ENCODE results near the gene ELAVL2. TPM values are rescaled to one million over a fixed set of nuclear protein-coding genes. Genes with fewer than 3 reads are reported as not detected.

Gene ELAVL2
- polyA plus RNA-seq, 1 donor, result 1.2 TPM

- peaks cover 8% of the 10 kb centered on the region for H3K9me3 ChIP-seq (ENCODE audit: control insufficient read depth, low read depth, low read length)
- H3K4me3 ChIP-seq (ENCODE audit: low read length), result peak overlapping the region; percentile 18
- H3K4me1 ChIP-seq (ENCODE audit: control insufficient read depth, insufficient read depth, low read length), result peaks cover 10% of the 10 kb centered on the region
- no peaks in the 10 kb centered on the region for H3K36me3 ChIP-seq (ENCODE audit: control insufficient read depth, insufficient read depth, low read length)
- H3K27me3 ChIP-seq (ENCODE audit: control insufficient read depth, insufficient read depth, low read length), result peaks cover 73% of the 10 kb centered on the region
- WGBS (ENCODE audit: insufficient coverage, low lambda C conversion rate), result no CpG with 5 or more reads among the region's 97 CpGs
- peak in 1 of 2 donors; percentile 33 for DNase-seq
- H3K27ac ChIP-seq (ENCODE audit: low read length), result no peak overlapping the region
These were observed 4.5 kb downstream of the ELAVL2 start for GRCh38 chr9:23821375-23822181.

DNA sequence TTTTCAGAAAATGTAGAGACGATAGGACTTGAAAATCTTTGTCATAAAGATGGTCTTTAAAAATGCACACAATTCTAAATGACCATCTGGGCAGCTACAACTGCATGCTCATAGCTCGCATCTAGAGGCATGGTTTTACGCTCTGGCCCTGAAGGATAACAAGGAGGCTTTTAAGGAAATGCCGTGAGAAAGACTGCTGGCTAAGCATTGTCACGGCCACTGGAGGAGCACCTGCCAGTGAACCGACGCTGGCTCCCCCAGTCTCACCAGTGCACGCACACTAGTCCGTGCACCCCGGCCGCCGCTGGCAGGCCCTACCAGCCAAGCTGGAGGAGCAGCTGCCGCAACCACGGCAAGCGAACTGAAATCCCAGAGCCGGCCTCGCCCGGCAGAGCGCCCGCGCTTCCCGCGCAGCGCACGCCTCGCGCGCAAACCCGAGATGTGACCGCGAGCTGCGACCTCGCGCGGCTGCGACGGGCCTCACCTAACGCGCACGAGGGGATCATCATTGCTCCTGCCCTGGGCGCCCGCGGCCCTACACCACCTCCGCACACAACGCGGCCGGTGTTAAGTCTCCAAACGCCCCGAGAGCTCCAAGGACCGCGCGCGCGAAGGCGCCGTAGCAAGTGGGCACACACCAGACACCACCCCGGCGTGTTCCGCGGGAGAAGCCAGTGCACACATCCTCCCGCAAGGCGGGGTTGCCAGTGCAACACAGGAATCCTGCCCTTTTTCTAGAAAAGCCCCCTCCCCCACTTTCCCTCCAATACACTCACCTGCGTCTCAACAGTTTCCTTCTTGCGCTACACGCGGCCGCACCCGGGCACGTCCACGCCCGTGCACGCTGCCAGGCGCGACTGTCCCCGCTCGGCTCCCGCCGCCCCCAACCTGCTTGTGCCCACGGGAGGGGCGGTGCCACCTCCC lies 5.3 kb downstream of the ELAVL2 start:
- WGBS (ENCODE audit: insufficient coverage, low lambda C conversion rate), result no CpG with 5 or more reads among the region's 80 CpGs
- no peak for DNase-seq
- H3K27ac ChIP-seq (ENCODE audit: low read length), result no peak overlapping the region
- no peak overlapping the region for H3K4me3 ChIP-seq (ENCODE audit: low read length)
- H3K9me3 ChIP-seq (ENCODE audit: control insufficient read depth, low read depth, low read length), result peaks cover 8% of the 10 kb centered on the region
- H3K4me1 ChIP-seq (ENCODE audit: control insufficient read depth, insufficient read depth, low read length), result peaks cover 10% of the 10 kb centered on the region
- peaks cover 65% of the 10 kb centered on the region for H3K27me3 ChIP-seq (ENCODE audit: control insufficient read depth, insufficient read depth, low read length)
- H3K36me3 ChIP-seq (ENCODE audit: control insufficient read depth, insufficient read depth, low read length), result no peaks in the 10 kb centered on the region

DNA sequence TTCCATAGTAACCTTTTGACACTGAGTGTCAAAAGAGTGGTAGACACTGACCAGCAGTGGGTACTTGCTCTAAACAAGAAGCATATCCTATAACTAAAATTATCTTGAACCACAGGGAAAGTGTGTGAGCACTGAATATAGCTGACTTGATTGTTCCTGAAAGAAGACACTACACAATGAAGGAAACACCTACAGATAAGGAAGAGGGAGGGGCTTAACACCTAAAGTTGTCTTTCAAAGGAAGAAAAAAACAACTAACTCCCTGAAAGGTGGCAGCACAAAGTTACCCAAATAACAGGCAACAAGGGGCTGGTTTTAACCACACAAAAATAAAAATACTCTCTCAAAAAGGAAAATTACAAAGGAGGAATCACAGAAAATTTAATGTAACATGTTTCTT lies 6.6 kb downstream of the ELAVL2 start:
- no peak overlapping the region for H3K4me3 ChIP-seq (ENCODE audit: low read length)
- peaks cover 8% of the 10 kb centered on the region for H3K9me3 ChIP-seq (ENCODE audit: control insufficient read depth, low read depth, low read length)
- H3K27me3 ChIP-seq (ENCODE audit: control insufficient read depth, insufficient read depth, low read length), result peaks cover 52% of the 10 kb centered on the region
- no peaks in the 10 kb centered on the region for H3K36me3 ChIP-seq (ENCODE audit: control insufficient read depth, insufficient read depth, low read length)
- DNase-seq, result no peak
- no peak overlapping the region for H3K27ac ChIP-seq (ENCODE audit: low read length)
- peaks cover 10% of the 10 kb centered on the region for H3K4me1 ChIP-seq (ENCODE audit: control insufficient read depth, insufficient read depth, low read length)

- 40% methylated on average over 2 of the region's 3 CpGs for WGBS (ENCODE audit: insufficient coverage, low lambda C conversion rate)
- H3K4me1 ChIP-seq (ENCODE audit: control insufficient read depth, insufficient read depth, low read length), result no peaks in the 10 kb centered on the region
- no peak overlapping the region for H3K27ac ChIP-seq (ENCODE audit: low read length)
- H3K27me3 ChIP-seq (ENCODE audit: control insufficient read depth, insufficient read depth, low read length), result peaks cover 7% of the 10 kb centered on the region
- H3K9me3 ChIP-seq (ENCODE audit: control insufficient read depth, low read depth, low read length), result no peaks in the 10 kb centered on the region
- H3K4me3 ChIP-seq (ENCODE audit: low read length), result no peak overlapping the region
- DNase-seq, result no peak
- no peaks in the 10 kb centered on the region for H3K36me3 ChIP-seq (ENCODE audit: control insufficient read depth, insufficient read depth, low read length)
These were observed 11.8 kb downstream of the ELAVL2 start for GRCh38 chr9:23814243-23814642.

DNA sequence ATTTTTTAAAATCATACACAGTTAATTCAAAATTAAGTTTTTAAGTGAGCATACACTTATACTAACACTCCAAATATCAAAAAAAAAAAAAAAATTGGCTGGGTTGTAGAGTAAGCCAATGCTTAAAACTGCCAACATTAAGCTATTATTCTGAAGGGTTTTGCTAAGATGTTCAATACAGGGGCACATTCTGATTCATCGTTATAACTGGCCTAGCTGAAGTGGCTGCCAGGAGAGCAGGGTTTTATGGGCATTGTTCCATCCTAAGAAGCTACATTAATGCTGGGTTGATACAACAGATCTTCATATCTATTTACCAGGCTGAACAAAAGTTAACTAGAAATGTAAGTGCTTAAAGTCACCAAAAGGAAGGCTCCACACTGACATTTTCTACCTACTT lies 13.4 kb downstream of the ELAVL2 start:
- Histone ChIP-seq H3K27ac (ENCODE audit: low read length) (no peak overlapping the region), H3K9me3 (ENCODE audit: control insufficient read depth, low read depth, low read length) (no peaks in the 10 kb centered on the region), H3K4me1 (ENCODE audit: control insufficient read depth, insufficient read depth, low read length) (no peaks in the 10 kb centered on the region), H3K27me3 (ENCODE audit: control insufficient read depth, insufficient read depth, low read length) (no peaks in the 10 kb centered on the region), H3K36me3 (ENCODE audit: control insufficient read depth, insufficient read depth, low read length) (no peaks in the 10 kb centered on the region), H3K4me3 (ENCODE audit: low read length) (no peak overlapping the region)
- no CpG with 5 or more reads among the region's 1 CpG for WGBS (ENCODE audit: insufficient coverage, low lambda C conversion rate)
- DNase-seq, result no peak

GRCh38 chr9:23811633-23812032 lies 14.4 kb downstream of the ELAVL2 start:
- WGBS (ENCODE audit: insufficient coverage, low lambda C conversion rate), result 88% methylated on average over 1 of the region's 2 CpGs
- DNase-seq, result no peak
- Histone ChIP-seq H3K9me3 (ENCODE audit: control insufficient read depth, low read depth, low read length) (no peaks in the 10 kb centered on the region), H3K36me3 (ENCODE audit: control insufficient read depth, insufficient read depth, low read length) (no peaks in the 10 kb centered on the region), H3K27ac (ENCODE audit: low read length) (no peak overlapping the region), H3K27me3 (ENCODE audit: control insufficient read depth, insufficient read depth, low read length) (no peaks in the 10 kb centered on the region), H3K4me1 (ENCODE audit: control insufficient read depth, insufficient read depth, low read length) (no peaks in the 10 kb centered on the region), H3K4me3 (ENCODE audit: low read length) (no peak overlapping the region)

DNA sequence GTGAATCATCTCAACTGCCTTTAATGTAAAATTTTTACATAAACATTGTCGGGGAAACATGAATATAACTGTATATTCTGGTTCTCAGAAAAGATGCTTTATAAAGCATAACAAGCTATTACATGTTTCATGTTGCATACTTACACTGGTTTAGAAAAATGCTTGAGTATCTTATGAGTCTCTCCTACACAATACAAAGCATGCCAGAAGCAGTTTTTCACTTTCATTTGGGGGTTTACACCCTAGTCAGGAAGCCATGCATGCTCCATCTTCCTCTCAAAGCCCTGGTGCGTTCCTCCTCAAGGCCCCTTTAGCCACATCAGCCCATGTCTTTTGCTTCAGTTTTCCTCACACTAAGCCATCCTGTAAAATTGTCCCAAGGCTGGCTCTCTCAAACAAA lies 22.8 kb downstream of the ELAVL2 start:
- 88% methylated on average over 1 of the region's 2 CpGs for WGBS (ENCODE audit: insufficient coverage, low lambda C conversion rate)
- Histone ChIP-seq H3K9me3 (ENCODE audit: control insufficient read depth, low read depth, low read length) (no peaks in the 10 kb centered on the region), H3K27me3 (ENCODE audit: control insufficient read depth, insufficient read depth, low read length) (no peaks in the 10 kb centered on the region), H3K4me3 (ENCODE audit: low read length) (no peak overlapping the region), H3K4me1 (ENCODE audit: control insufficient read depth, insufficient read depth, low read length) (no peaks in the 10 kb centered on the region), H3K36me3 (ENCODE audit: control insufficient read depth, insufficient read depth, low read length) (no peaks in the 10 kb centered on the region), H3K27ac (ENCODE audit: low read length) (no peak overlapping the region)
- no peak for DNase-seq

DNA sequence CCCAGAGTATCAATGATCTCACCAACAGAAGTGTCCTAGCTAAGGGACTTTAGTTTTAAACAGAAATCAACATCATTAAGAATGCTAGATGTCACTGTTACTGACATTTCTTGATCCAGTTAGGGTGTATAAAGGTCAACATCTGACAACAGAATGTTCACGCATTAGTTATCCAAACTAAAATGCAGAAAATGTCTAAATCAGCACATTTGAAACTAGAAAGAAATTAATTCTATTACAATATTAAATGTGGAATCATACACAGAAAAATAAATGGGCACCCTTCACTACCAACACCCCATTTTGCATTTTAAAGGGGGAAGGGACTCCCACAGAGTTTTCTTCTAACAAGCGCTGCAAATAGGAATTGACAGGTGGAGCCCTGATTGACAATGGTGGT lies 24.5 kb downstream of the ELAVL2 start:
- H3K27ac ChIP-seq (ENCODE audit: low read length), result no peak overlapping the region
- H3K27me3 ChIP-seq (ENCODE audit: control insufficient read depth, insufficient read depth, low read length), result no peaks in the 10 kb centered on the region
- no peak overlapping the region for H3K4me3 ChIP-seq (ENCODE audit: low read length)
- DNase-seq, result no peak
- H3K36me3 ChIP-seq (ENCODE audit: control insufficient read depth, insufficient read depth, low read length), result no peaks in the 10 kb centered on the region
- no peaks in the 10 kb centered on the region for H3K4me1 ChIP-seq (ENCODE audit: control insufficient read depth, insufficient read depth, low read length)
- 83% methylated on average over 1 of the region's 2 CpGs for WGBS (ENCODE audit: insufficient coverage, low lambda C conversion rate)
- H3K9me3 ChIP-seq (ENCODE audit: control insufficient read depth, low read depth, low read length), result no peaks in the 10 kb centered on the region

DNA sequence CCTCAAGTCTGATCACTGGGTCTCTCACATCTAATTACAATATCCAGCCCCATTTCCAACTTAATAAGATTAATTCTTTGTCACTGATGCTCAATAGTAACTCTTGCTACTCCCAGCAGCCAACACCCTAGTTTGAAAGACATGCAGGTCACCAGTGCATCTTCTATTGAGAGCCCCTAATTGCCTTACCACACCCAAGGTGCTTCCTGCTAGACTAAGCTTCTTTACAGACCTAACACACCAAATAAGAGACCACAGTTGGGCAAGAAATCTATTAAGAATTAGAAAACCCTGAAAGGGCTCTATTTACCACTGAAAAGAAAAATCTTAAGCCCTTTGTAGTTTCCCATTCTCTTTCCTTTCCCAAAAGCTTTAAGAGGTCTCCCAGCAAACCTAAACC lies 26.5 kb downstream of the ELAVL2 start:
- H3K4me3 ChIP-seq (ENCODE audit: low read length), result no peak overlapping the region
- no peak for DNase-seq
- H3K27ac ChIP-seq (ENCODE audit: low read length), result no peak overlapping the region
- no peaks in the 10 kb centered on the region for H3K27me3 ChIP-seq (ENCODE audit: control insufficient read depth, insufficient read depth, low read length)
- no peaks in the 10 kb centered on the region for H3K9me3 ChIP-seq (ENCODE audit: control insufficient read depth, low read depth, low read length)
- no peaks in the 10 kb centered on the region for H3K36me3 ChIP-seq (ENCODE audit: control insufficient read depth, insufficient read depth, low read length)
- no peaks in the 10 kb centered on the region for H3K4me1 ChIP-seq (ENCODE audit: control insufficient read depth, insufficient read depth, low read length)

DNA sequence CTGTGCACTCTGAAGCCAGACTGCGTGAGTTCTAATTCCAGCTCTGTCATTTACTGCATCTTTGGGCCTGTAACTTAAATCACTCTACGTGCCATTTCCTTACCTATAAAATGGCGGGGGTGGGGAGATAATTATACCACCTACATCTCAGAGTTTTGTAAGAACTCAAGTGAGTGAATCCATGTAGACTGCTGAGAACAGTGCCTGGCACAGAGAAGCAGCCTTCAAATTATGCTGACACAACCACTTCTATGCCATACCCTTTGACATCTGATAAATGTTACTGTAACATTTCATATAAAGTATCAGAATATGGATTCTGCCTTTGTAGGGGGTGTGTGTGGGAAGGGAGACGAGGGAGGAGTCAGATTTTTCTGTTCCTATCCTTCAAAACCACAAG lies 27.7 kb downstream of the ELAVL2 start:
- Histone ChIP-seq H3K4me1 (ENCODE audit: control insufficient read depth, insufficient read depth, low read length) (no peaks in the 10 kb centered on the region), H3K4me3 (ENCODE audit: low read length) (no peak overlapping the region), H3K9me3 (ENCODE audit: control insufficient read depth, low read depth, low read length) (no peaks in the 10 kb centered on the region), H3K36me3 (ENCODE audit: control insufficient read depth, insufficient read depth, low read length) (no peaks in the 10 kb centered on the region), H3K27me3 (ENCODE audit: control insufficient read depth, insufficient read depth, low read length) (no peaks in the 10 kb centered on the region), H3K27ac (ENCODE audit: low read length) (no peak overlapping the region)
- no peak for DNase-seq
- WGBS (ENCODE audit: insufficient coverage, low lambda C conversion rate), result 60% methylated on average over 1 of the region's 4 CpGs

Measured in large intestine (tissue), 3 donors.